PC-3 (cell line): ENCODE results near the gene FAM3B. TPM values are rescaled to one million over a fixed set of nuclear protein-coding genes. Genes with fewer than 3 reads are reported as not detected.

Experiments used
- ATAC-seq: fragments of 200-7000 bp; cut with Tn5 transposase; 2 replicates; pipeline ENCODE4 v1.9.1; 2020; ENCODE audit warnings: mild to moderate bottlenecking, moderate library complexity
- BruUV-seq: library from RNA; stranded (reverse); fragments of 400-500 nt; replicated peaks from 2 replicates; lab custom pipeline; 2021; lab: Mats Ljungman, UMichigan
- CTCF ChIA-PET: fragments of 300-600 bp; sonication (Branson Sonifier 250); formaldehyde crosslinking; loops from one replicate; lab custom pipeline; 2022; ENCODE audit warnings: antibody characterized with exemption; lab: Charles Lee
- POLR2A ChIA-PET: fragments of 300-600 bp; sonication (Branson Sonifier 250); formaldehyde crosslinking; loops from one replicate; lab custom pipeline; 2022; ENCODE audit warnings: antibody characterized with exemption; ENCODE audit not compliant: unreplicated experiment; lab: Charles Lee
- DNase-seq: peaks from one replicate; pipeline ENCODE4 v3.0.0-alpha.2; 2015
- H2AFZ ChIP-seq: fragments of 300-600 bp; sonication (generic); 2 replicates; pipeline ENCODE4 v1.6.0; 2016; ENCODE audit warnings: antibody characterized with exemption, low read length
- H3F3A ChIP-seq: fragments of 300-600 bp; sonication (generic); one replicate; pipeline ENCODE4 v1.6.0; 2017; ENCODE audit warnings: antibody characterized with exemption, low read length, control low read depth, mild to moderate bottlenecking; ENCODE audit not compliant: unreplicated experiment
- H3K27ac ChIP-seq: fragments of 300-600 bp; sonication (generic); 2 replicates; pipeline ENCODE4 v1.5.1; 2016; ENCODE audit warnings: mild to moderate bottlenecking, low read length
- H3K27me3 ChIP-seq: fragments of 300-600 bp; sonication (generic); 2 replicates; pipeline ENCODE4 v1.6.1; 2016; ENCODE audit warnings: low read length, mixed read lengths
- H3K36me3 ChIP-seq: fragments of 300-600 bp; sonication (generic); 2 replicates; pipeline ENCODE4 v1.6.1; 2016; ENCODE audit warnings: low read depth, mixed run types, low read length, mixed read lengths
- H3K4me1 ChIP-seq: fragments of 300-600 bp; sonication (generic); 2 replicates; pipeline ENCODE4 v1.5.1; 2016; ENCODE audit warnings: low read length; ENCODE audit not compliant: insufficient read depth
- H3K4me2 ChIP-seq: fragments of 300-600 bp; sonication (generic); 2 replicates; pipeline ENCODE4 v1.6.0; 2016; ENCODE audit warnings: low read length
- H3K4me3 ChIP-seq: fragments of 300-600 bp; sonication (generic); 2 replicates; pipeline ENCODE4 v1.5.1; 2016; ENCODE audit warnings: mild to moderate bottlenecking, low read length, mixed read lengths
- H3K79me2 ChIP-seq: fragments of 300-600 bp; sonication (generic); 2 replicates; pipeline ENCODE4 v1.6.1; 2017; ENCODE audit warnings: low read length, mixed read lengths
- H3K9ac ChIP-seq: fragments of 300-600 bp; sonication (generic); 2 replicates; pipeline ENCODE4 v1.6.0; 2016; ENCODE audit warnings: mild to moderate bottlenecking, low read length
- H3K9me2 ChIP-seq: fragments of 300-600 bp; sonication (generic); replicated peaks from 2 replicates; pipeline ENCODE4 v1.6.1; 2016; ENCODE audit warnings: mixed run types, low read length, mixed read lengths
- H3K9me3 ChIP-seq: fragments of 300-600 bp; sonication (generic); 2 replicates; pipeline ENCODE4 v1.6.1; 2016; ENCODE audit warnings: low read length, mixed read lengths
- H4K20me1 ChIP-seq: fragments of 300-600 bp; sonication (generic); 2 replicates; pipeline ENCODE4 v1.6.1; 2016; ENCODE audit warnings: low read length, mixed read lengths
- EZH2 ChIP-seq: fragments of 300-600 bp; sonication (generic); IDR thresholded peaks from one replicate; pipeline ENCODE4 v1.6.1; 2017; ENCODE audit warnings: antibody characterized with exemption, mild to moderate bottlenecking, low read length; ENCODE audit not compliant: unreplicated experiment
- EZH2phosphoT487 ChIP-seq: fragments of 300-600 bp; sonication (generic); IDR thresholded peaks from 2 replicates; pipeline ENCODE4 v1.6.1; 2018; ENCODE audit warnings: mild to moderate bottlenecking, antibody characterized with exemption, low read length, borderline replicate concordance
- intact Hi-C: fragments of 100-400 bp; cut with micrococcal nuclease; formaldehyde crosslinking; loops from 2 replicates; pipeline ENCODE4 v1.9.0; 2023
- total RNA-seq: library from RNA; depleted of rRNA; stranded (reverse); fragments of >200 nt; gene quantifications from 2 replicates; pipeline ENCODE4 v1.2.3, GENCODE V29; 2014
- TF ChIP-seq, protein P1 (sequence below): fragments of 300-600 bp; sonication (generic); conservative IDR thresholded peaks from 2 replicates; pipeline ENCODE4 v1.5.1; 2017; ENCODE audit warnings: antibody characterized with exemption, low read depth, mild to moderate bottlenecking, low read length

The FAM3B gene
- total RNA-seq, 1 experiment from 2014 or later, result not detected

DNA sequence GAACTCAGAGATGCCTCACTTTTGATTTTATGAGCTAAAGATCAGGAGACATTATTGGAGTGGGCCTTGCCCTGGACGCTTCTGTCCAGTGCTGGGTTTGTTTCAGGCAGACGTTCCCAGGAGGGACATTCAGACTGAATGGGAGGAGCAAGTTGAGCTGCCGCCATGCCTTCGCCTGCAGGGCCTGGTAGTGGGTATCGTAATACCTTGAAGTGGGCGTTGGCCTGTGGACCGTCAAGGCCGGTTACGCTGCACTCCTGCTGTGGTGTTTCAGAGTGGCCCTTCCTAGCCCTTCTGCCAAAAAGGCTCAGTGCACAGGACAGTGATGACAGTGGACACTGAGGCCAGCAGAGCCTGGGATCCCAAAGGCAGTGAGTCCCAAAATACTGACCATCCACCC is 1.6 kb downstream of the FAM3B start:
- H3K27me3 ChIP-seq, result peaks cover 48% of the 10 kb centered on the region
- no peak overlapping the region for H3K4me2 ChIP-seq
- ChIA-PET POLR2A (no interaction called here), CTCF (no interaction called here)
- H3K27ac ChIP-seq, result no peak overlapping the region
- ATAC-seq (no peak), DNase-seq (no peak)
- no peak overlapping the region for H2AFZ ChIP-seq
- no TSS peak for BruUV-seq
- no peak overlapping the region for H3K4me3 ChIP-seq
- H3K9me3 ChIP-seq, result no peaks in the 10 kb centered on the region
- H3K36me3 ChIP-seq, result no peaks in the 10 kb centered on the region
- intact Hi-C loops, result no loop called here
- TF ChIP-seq, protein P1, sequence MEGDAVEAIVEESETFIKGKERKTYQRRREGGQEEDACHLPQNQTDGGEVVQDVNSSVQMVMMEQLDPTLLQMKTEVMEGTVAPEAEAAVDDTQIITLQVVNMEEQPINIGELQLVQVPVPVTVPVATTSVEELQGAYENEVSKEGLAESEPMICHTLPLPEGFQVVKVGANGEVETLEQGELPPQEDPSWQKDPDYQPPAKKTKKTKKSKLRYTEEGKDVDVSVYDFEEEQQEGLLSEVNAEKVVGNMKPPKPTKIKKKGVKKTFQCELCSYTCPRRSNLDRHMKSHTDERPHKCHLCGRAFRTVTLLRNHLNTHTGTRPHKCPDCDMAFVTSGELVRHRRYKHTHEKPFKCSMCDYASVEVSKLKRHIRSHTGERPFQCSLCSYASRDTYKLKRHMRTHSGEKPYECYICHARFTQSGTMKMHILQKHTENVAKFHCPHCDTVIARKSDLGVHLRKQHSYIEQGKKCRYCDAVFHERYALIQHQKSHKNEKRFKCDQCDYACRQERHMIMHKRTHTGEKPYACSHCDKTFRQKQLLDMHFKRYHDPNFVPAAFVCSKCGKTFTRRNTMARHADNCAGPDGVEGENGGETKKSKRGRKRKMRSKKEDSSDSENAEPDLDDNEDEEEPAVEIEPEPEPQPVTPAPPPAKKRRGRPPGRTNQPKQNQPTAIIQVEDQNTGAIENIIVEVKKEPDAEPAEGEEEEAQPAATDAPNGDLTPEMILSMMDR, result no peak
- TF ChIP-seq EZH2phosphoT487 (no peak), EZH2 (no peak)
- no peaks in the 10 kb centered on the region for H3F3A ChIP-seq
- H3K79me2 ChIP-seq, result no peaks in the 10 kb centered on the region
- H4K20me1 ChIP-seq, result no peaks in the 10 kb centered on the region
- no peaks in the 10 kb centered on the region for H3K9me2 ChIP-seq
- no peak overlapping the region for H3K9ac ChIP-seq
- no peaks in the 10 kb centered on the region for H3K4me1 ChIP-seq

DNA sequence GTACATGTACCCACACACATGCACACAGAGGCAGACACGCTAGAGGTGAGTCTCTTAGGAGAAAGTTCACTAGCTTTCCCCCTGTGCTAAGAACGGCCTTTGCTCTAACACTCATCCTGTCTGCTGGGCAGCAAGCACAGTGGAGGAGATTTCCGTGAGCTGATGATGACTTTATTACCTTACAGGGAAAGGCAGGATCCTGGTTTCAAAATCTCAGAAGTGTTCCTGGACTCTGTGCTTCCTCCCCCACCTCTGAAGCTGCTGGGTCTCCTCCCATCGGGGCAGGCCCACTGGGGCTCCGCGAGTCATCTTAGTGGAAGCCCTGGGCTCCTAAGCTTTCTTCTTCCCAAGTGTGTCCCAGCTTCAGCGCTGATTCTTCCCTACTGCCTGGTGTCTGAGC is 2.7 kb downstream of the FAM3B start:
- ChIA-PET POLR2A (no interaction called here), CTCF (no interaction called here)
- no TSS peak for BruUV-seq
- TF ChIP-seq EZH2, result no peak
- TF ChIP-seq EZH2phosphoT487, result no peak
- TF ChIP-seq, protein P1, result no peak
- H3K4me1 ChIP-seq, result no peaks in the 10 kb centered on the region
- intact Hi-C loops, result no loop called here
- no peaks in the 10 kb centered on the region for H3K79me2 ChIP-seq
- no peak for ATAC-seq
- DNase-seq, result no peak
- H3K9me3 ChIP-seq, result no peaks in the 10 kb centered on the region
- no peak overlapping the region for H3K9ac ChIP-seq
- no peaks in the 10 kb centered on the region for H3K9me2 ChIP-seq
- no peaks in the 10 kb centered on the region for H3K36me3 ChIP-seq
- H3K4me3 ChIP-seq, result no peak overlapping the region
- H3K27ac ChIP-seq, result no peak overlapping the region
- peaks cover 39% of the 10 kb centered on the region for H3K27me3 ChIP-seq
- H4K20me1 ChIP-seq, result no peaks in the 10 kb centered on the region
- H3K4me2 ChIP-seq, result no peak overlapping the region
- H3F3A ChIP-seq, result no peaks in the 10 kb centered on the region
- no peak overlapping the region for H2AFZ ChIP-seq

DNA sequence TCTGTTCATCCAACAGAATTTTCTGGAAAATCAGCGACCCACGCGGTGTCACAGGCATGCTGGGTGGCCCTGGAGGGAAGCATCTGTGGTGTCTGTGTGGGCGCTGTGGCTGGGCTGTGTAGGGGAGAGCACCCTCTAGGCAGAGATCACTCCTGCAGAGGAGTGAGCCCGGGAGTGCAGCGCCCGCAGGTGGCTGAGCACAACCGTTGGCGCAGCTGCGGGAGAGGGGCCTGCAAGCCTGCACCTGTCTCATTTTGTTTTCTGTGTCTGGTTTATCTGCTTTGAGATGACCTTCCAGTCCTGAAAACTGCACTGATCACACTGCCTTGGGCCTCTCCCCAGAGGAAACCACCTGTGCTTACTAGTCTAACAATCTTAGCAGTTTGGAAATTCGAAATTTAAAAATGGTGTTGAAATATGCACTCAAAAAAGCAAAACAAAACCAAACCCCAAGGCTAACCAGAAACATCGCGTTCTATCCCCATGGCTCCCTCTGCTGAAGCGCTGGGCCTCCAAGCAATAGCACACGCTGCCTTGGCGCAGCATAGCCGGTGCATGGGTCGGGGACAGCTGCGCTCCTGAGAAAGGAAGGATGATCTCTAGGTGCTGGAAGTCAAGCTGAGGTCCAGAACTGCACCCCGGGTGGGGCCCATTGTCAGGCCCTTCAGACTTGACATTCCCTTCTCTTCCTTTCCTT is 4.8 kb downstream of the FAM3B start:
- ATAC-seq (no peak), DNase-seq (no peak)
- POLR2A ChIA-PET, result no interaction called here
- Histone ChIP-seq H3K4me3 (no peak overlapping the region), H3K9me2 (no peaks in the 10 kb centered on the region), H3K79me2 (no peaks in the 10 kb centered on the region), H3K36me3 (no peaks in the 10 kb centered on the region), H3F3A (no peaks in the 10 kb centered on the region), H3K4me2 (no peak overlapping the region), H2AFZ (no peak overlapping the region), H3K27me3 (peaks cover 20% of the 10 kb centered on the region), H4K20me1 (no peaks in the 10 kb centered on the region), H3K4me1 (no peaks in the 10 kb centered on the region), H3K27ac (no peak overlapping the region), H3K9ac (no peak overlapping the region), H3K9me3 (no peaks in the 10 kb centered on the region)
- CTCF ChIA-PET, result no interaction called here
- BruUV-seq, result no TSS peak
- intact Hi-C loops, result no loop called here
- TF ChIP-seq, protein P1, result no peak
- no peak for TF ChIP-seq EZH2phosphoT487
- TF ChIP-seq EZH2, result no peak
